Gastrocnemius medialis (tissue), 4 donors: ENCODE measurements around the gene DNA2. TPM values are rescaled to one million over a fixed set of nuclear protein-coding genes. Genes with fewer than 3 reads are reported as not detected.

Source experiments
- ATAC-seq, 2 donors: fragments of 150-250 bp; one replicate each; pipeline ENCODE4 v1.9.1; 2016
- DNase-seq, 2 donors: peaks; one replicate each; pipeline ENCODE4 v3.0.0-alpha.2; 2019
- H3K27ac ChIP-seq, 4 donors: fragments of 200-600 bp; sonication (generic); 1 replicate in 1 of 4; 2 replicates in 3 of 4; pipeline ENCODE4 v1.5.1; 2016 to 2018; ENCODE audit warnings: mild to moderate bottlenecking in 2 of 4, moderate library complexity in 1 of 4
- H3K27me3 ChIP-seq, 3 donors: fragments of 200-600 bp; sonication (generic) in 2 of 3; 1 replicate in 1 of 3; 2 replicates in 2 of 3; pipeline versions ENCODE4 v1.5.1 to v1.6.0; 2016 to 2019; ENCODE audit warnings: mild to moderate bottlenecking in 1 of 3, moderate library complexity in 1 of 3
- H3K36me3 ChIP-seq, 2 donors: fragments of 200-600 bp; sonication (generic) in 1 of 2; one replicate each; pipeline ENCODE4 v1.5.1; 2017 to 2018
- H3K4me1 ChIP-seq, 2 donors: fragments of 200-600 bp; sonication (generic) in 1 of 2; one replicate each; pipeline ENCODE4 v1.5.1; 2016 to 2017; ENCODE audit warnings: mild to moderate bottlenecking in 2 of 2
- H3K4me3 ChIP-seq, 4 donors: fragments of 200-600 bp; sonication (generic) in 3 of 4; 1 replicate in 1 of 4; 2 replicates in 3 of 4; pipeline ENCODE4 v1.5.1; 2016 to 2019; ENCODE audit warnings: mild to moderate bottlenecking in 2 of 4
- H3K9me3 ChIP-seq, 3 donors: fragments of 200-600 bp; sonication (generic) in 2 of 3; 1 replicate in 1 of 3; 2 replicates in 2 of 3; pipeline ENCODE4 v1.5.1; 2016 to 2019
- CTCF ChIP-seq, 5 experiments: fragments of 450-650 bp in 3 of 5; fragments of 200-600 bp in 2 of 5; sonication (generic) in 2 of 5; IDR thresholded peaks in 4 of 5; conservative IDR thresholded peaks in 1 of 5; 1 replicate in 4 of 5; 2 replicates in 1 of 5; pipeline ENCODE4 v1.5.1; 2016 to 2019; ENCODE audit warnings: antibody characterized with exemption in 5 of 5, mild to moderate bottlenecking in 3 of 5, moderate library complexity in 3 of 5
- POLR2A ChIP-seq, 2 donors: fragments of 450-650 bp; IDR thresholded peaks; one replicate each; pipeline ENCODE4 v1.6.1; 2017; ENCODE audit warnings: antibody characterized with exemption in 2 of 2, mild to moderate bottlenecking in 2 of 2, moderate library complexity in 2 of 2
- in situ Hi-C, 4 donors: fragments of 200-750 bp; cut with MboI; loops; one replicate each; pipeline versions ENCODE4 v1.15.0 to v1.8.0; 2017; ENCODE audit warnings: low sequenced_read_pairs in 4 of 4
- intact Hi-C: fragments of 100-400 bp; cut with DNase I; formaldehyde crosslinking; loops from one replicate; pipeline ENCODE4 v1.15.1; 2023; ENCODE audit warnings: low total_unique reads
- total RNA-seq, 4 donors: library from RNA; depleted of rRNA; stranded (reverse); fragments of >200 nt; gene quantifications; one replicate each; pipeline versions ENCODE4 v1.1.0 to v1.2.3, GENCODE V29; 2016

Gene DNA2
- total RNA-seq, 4 donors from 2014 or later, result 1.0 to 2.3 (median 1.9) TPM

DNA sequence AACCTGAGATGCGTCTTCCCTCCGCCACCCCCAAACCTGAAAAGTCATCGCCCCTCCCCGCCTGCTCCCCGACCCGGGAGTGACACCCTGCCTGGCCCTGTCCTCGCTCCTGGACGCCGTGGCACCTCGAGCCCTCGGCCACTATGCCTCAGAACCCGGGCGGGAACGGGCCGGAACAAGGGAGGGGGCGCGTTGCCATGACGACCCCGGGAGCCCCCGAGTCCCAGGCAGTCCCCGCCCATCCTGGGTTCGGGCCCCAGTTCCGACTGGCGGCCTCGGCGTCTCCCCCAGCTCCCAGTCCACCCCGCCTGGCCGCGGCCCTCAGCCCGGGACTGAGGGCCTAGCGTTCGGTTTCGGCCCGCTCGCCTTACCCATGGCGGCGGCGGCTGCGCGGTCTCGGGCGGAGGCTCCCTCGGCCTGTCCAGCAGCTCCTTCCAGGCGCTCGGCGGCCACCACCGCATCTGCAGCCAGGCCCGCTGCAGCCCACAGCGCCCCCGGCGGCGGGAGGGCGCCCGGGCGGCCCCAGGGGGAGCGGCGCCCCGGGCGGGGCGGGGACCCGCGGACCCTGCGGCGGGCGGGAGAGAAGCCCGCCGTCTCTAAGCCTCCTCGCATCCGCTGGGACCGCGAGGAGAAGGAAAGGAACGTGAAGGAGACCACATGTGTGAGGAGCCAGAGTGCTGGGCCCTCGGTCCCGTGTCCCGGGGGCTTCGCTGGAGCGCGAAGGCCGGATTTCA, 64.8 kb downstream of the DNA2 start, which contains the start of gene RUFY2:
RUFY2 (minus strand) TSS at position 463 of the 734 bp plus-strand sequence; CDS start at position 375, 88 bp downstream.
- Histone ChIP-seq H3K36me3 (no peaks in the 10 kb centered on the region), H3K4me3 (peak within 1 kb of the TSS; percentile 83 to 100 (median 96)), H3K27ac (peak within 1 kb of the TSS; percentile 87 to 95 (median 92)), H3K9me3 (no peaks in the 10 kb centered on the region), H3K27me3 (no peaks in the 10 kb centered on the region), H3K4me1 (peaks cover 3 to 11% of the 10 kb centered on the region in 2 donors)
- DNase-seq, result peak; percentile 32 to 58
- intact Hi-C loops, result loop anchor here (2.0 to 10.0 kb wide), 5 partner anchors 75 to 642 kb away; partner anchors contain the start of genes CCAR1, DDX50, HERC4 and HNRNPH3
- TF ChIP-seq POLR2A (IDR thresholded peaks at IDR 0.05) (peak; percentile 60 to 69), CTCF (IDR thresholded peaks at IDR 0.05 in 4 of 5, conservative IDR thresholded peaks at IDR 0.05 in 1 of 5) (peak; percentile 45 to 99 (median 95))
- in situ Hi-C loops, result no loop called here
- ATAC-seq, result peak; percentile 92 to 96

GRCh38 chr10:68406111-68406814, 65.5 kb downstream of the DNA2 start:
- DNase-seq (peak in 1 of 2 donors; percentile 16), ATAC-seq (peak; percentile 25 to 44)
- Histone ChIP-seq H3K36me3 (peaks cover 0 to 3% of the 10 kb centered on the region in 2 donors), H3K27ac (peak overlapping the region; percentile 87 to 95 (median 92)), H3K4me1 (peaks cover 3 to 11% of the 10 kb centered on the region in 2 donors), H3K27me3 (no peaks in the 10 kb centered on the region), H3K4me3 (peak overlapping the region; percentile 83 to 100 (median 96)), H3K9me3 (no peaks in the 10 kb centered on the region)
- intact Hi-C loops, result loop anchor here (2.0 to 10.0 kb wide), 5 partner anchors 74 to 641 kb away; partner anchors contain the start of genes CCAR1, DDX50, HERC4 and HNRNPH3
- TF ChIP-seq POLR2A (IDR thresholded peaks at IDR 0.05), result no peak
- TF ChIP-seq CTCF (IDR thresholded peaks at IDR 0.05 in 4 of 5, conservative IDR thresholded peaks at IDR 0.05 in 1 of 5), result no peak
- in situ Hi-C loops, result no loop called here

DNA sequence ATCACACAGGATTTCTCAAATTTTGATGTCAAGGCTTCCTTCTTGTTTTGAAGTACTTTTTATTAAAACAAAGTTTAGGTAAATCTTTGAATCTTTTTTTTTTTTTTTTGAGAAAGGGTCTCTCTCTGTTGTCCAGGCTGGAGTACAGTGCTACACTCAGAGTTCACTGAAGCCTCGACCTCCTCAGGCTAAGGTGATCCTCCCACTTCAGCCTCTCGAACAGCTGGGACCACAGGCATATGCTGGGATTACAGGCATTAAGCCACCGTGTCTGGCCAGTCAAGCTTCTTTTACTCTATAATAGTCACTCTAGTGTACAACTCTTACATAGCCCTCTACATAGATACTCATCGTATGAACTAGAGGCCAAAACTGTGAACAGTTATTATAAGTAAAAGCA, 68.1 kb downstream of the DNA2 start:
- DNase-seq (no peak), ATAC-seq (no peak)
- Histone ChIP-seq H3K4me1 (peaks cover 3 to 11% of the 10 kb centered on the region in 2 donors), H3K27me3 (no peaks in the 10 kb centered on the region), H3K27ac (no peak overlapping the region), H3K4me3 (no peak overlapping the region), H3K9me3 (no peaks in the 10 kb centered on the region), H3K36me3 (peaks cover 0 to 28% of the 10 kb centered on the region in 2 donors)
- intact Hi-C loops, result loop anchor here (10.0 kb wide), 2 partner anchors 501 to 639 kb away; partner anchors contain the start of gene DDX50
- in situ Hi-C loops, result no loop called here
- TF ChIP-seq POLR2A (IDR thresholded peaks at IDR 0.05), result no peak
- no peak for TF ChIP-seq CTCF (IDR thresholded peaks at IDR 0.05 in 4 of 5, conservative IDR thresholded peaks at IDR 0.05 in 1 of 5)

GRCh38 chr10:68402276-68402675, 69.5 kb downstream of the DNA2 start:
- no peak overlapping the region for H3K4me3 ChIP-seq
- intact Hi-C loops (loop anchor here (10.0 kb wide), 2 partner anchors 503 to 637 kb away; partner anchors contain the start of gene DDX50), in situ Hi-C loops (no loop called here)
- no peaks in the 10 kb centered on the region for H3K9me3 ChIP-seq
- DNase-seq (no peak), ATAC-seq (no peak)
- no peak for TF ChIP-seq POLR2A (IDR thresholded peaks at IDR 0.05)
- no peak for TF ChIP-seq CTCF (IDR thresholded peaks at IDR 0.05 in 4 of 5, conservative IDR thresholded peaks at IDR 0.05 in 1 of 5)
- H3K27me3 ChIP-seq, result no peaks in the 10 kb centered on the region
- H3K36me3 ChIP-seq, result peaks cover 0 to 28% of the 10 kb centered on the region in 2 donors
- H3K4me1 ChIP-seq, result peaks cover 3 to 11% of the 10 kb centered on the region in 2 donors
- no peak overlapping the region for H3K27ac ChIP-seq
